NCI-H2029 treated with DMSO at 0.1 percent for 48 hours (cell line): Measurements from ENCODE around the gene AMOTL2.

Source experiments
- DNase-seq: peaks from one replicate; lab custom pipeline; 2025; lab: John Stamatoyannopoulos, UW

The AMOTL2 gene

DNA sequence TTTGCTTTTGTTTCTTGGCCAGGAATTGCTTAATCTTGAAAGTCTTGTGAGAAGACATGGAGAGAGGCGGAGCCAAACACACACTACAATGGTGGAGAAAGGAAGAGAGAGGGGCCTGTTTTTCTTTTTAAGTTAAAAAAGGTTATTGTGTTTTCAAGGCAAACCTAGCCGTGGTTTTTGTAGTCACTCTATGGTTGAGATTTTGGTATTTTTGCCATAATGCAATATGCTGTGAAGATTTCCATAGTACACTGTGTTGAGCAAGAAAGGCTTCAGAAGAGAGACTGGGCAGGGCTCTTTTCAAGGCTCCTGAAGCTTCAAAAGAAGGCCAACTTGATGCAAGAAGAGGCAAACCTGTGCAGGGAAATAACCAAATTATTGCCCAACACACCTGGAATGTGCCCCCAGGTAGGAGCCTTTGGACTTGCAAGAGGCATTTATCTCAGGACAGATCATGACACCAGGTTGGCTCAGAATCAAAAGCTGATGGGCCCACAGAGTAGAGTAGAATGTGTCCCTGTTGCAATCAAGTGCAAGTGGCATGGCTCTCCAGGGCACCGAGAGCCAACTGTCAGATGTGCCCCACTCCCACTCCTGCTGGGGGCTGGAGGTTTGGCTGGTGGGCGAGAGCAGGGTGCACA is 22.1 kb downstream of the AMOTL2 start:
- DNase-seq = no peak

DNA sequence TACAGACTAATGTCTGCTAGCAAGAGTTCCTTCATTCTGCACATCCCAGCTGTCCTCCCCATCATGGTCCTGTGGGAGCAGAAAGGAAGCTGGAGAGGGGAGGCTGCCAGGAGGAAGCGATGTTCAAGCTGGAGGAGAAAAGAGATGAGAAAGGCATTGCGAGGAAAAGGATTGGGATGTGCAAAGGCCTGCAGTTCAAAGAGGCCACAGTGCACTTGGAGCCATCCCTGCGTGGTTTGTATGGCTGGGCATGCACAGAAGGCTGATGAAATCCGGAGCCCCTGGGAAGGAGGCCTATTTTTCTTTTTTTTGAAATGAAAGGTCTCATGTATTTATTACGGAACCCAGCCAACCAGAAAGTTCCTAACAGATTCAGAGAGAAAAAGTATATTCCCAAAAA is 22.8 kb downstream of the AMOTL2 start:
- DNase-seq = no peak

DNA sequence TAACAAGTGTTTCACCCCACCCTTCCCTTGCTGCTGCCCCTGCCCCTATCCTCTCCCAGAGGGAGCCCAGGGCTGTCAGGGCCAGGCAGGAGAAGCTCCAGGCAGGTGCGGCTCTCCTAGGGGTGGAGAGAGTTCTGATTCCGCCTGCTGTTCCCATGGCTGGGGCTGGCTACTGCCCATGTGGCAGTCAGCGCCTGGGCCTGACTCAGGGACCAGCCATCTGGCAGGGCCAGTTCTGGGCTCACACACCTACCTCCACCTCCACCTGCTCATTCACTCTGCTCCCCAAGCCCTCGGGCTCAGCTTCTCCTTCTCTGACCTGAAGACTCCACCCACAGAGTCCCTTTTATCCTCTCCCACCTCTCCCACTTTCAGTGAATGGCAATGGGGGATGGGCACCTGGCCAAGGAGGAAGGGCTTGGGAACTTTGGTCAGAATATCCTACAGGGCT is 23.4 kb downstream of the AMOTL2 start:
- no peak for DNase-seq

DNA sequence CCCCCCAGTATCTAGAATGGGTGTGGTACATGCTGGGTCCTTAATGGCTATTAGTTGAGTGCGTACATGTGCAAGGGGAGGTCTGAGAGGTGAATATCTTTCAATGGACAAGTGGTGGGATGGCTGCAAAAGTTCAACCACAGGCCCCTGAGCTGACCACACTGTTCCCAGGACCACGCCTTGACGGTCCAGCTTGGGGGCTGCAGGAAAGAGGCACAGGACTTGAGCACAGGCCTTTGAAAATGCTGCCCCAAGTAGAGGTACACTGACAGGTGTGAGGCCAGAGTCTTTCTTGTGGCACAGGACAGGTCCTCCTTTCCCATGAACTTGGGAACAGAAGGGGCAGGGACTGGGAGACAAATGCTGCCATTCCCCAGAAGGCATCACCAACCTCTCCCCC is 24.0 kb downstream of the AMOTL2 start:
- no peak for DNase-seq

DNA sequence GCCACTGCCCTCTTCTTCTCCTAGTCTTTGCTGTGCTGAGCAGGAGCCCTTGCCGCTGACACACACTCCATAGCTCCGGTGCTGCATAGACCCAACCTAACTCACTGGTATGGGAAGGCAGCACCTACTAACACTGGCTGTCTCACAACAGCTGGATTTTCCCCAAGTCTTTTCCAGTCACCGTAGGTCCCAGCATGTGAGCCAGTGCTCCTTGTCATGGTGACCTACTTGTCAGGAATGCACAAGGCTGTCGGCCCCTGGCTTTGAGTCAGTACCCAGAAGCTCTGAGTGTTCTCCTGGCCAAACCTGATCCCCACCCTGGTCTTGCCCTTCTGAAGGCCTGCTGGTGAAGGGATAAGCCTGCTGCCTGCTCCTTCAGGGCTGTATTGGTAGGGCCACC is 25.7 kb downstream of the AMOTL2 start:
- no peak for DNase-seq

DNA sequence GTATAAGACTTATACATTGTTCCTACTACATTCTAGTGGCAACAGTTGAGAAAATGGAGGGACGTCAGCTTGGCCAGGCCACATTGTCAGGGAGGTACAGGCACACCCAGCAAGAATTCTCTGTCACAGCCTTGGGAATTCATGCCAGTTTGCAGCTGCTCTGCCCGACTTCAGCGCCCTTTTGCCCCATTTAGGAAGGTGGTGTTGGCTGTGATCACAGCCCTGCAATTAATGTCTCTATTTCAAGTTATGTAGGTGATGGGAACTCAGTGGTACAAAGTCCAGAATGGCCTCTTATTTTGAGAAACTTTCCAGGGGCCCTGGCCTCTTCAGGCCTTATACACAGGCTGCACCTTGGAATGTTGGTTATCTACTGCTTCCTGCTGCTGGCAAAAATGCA is 26.7 kb downstream of the AMOTL2 start:
- DNase-seq = no peak

DNA sequence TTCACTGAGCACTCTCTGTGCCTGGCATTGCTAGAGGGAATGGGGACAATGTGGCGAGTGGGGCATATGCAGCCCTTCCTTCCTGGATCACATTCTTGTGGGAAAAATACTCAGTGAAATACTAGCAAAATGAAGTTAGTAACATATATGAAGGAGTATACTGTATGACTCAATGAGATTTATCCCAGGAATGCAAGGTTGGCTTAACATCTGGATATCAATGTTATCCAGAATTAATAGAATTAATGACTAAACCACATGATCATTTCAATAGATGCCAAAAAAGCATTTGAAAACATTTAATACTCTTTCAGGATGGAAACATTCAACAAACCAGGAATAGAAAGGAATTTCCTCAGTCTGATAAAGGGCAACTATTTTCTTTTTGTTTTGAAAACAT is 27.5 kb downstream of the AMOTL2 start:
- no peak for DNase-seq

DNA sequence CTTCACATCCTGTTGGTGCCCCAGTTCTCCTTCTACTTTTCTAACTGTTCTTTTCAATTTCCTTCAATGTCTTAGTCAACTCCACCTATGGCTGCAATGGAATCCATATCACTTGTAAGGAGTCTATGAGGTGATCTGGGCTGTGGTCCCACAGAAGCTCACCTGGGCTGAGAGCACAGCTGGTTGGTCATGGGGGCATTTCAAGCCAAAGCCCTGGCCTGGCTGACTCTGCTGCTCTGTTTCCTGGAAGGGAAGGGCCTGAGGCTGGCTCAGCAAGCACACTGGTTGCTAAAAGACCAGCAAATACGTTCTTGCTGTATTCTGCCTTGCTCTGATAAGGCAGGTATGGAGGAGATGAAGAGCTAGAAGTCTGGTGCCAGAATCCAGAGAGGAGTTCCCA is 29.0 kb downstream of the AMOTL2 start:
- DNase-seq = no peak

DNA sequence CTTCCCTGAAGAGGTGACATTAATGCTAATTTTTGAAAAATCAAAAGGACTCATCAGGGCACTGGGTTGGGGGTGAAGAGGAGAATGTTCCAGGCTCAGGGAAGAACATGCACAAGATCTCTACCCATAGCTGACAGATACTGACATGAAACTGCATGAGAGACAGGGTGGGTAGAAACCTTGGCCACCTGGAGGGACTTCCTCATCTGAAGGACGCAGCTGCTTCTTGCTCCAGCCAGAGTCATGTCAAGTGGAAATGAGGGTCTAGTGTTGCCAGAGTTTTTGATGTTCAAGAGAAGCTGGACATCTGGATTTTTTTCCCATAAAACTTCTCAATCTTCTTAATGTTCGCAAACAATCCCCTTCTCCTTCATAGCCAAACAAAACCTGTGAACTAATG is 29.7 kb downstream of the AMOTL2 start:
- DNase-seq = no peak

DNA sequence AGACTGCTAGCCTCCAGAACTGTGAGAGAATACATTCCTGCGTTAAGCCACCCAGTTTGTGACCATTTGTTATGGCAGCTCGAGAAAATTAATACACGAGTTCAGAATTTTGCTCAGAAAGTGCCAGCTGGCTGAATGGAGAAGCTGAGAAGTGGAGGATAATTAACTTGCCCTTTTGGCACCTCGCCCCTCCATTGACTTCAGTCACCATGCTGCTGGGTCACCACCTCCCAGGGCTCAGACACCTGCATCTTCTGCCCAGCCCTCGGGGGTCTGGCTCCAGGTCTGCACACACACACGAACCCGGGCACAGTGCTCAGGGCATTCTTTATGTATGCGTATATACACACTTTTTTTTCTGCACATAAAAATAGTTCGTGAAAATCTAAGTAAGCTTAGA is 32.0 kb downstream of the AMOTL2 start:
- no peak for DNase-seq

DNA sequence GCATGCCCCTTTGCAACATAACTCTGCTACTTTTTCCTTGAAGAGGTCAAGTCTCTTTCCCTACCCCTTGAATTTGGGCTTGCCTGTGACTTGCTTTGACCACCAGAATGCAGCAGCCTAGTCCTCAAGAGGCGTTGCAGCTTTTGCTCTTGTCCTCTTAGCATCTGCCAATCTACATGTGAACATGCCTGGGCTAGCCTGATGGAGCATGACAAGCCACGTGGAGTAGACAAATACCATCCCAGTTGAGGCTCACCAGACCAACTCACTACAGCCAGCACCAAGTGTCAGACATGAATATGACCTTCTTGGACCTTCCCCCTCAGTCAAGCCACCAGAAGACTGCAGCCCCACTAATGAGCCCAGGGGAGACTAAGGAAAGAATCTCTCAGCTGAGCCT is 32.9 kb downstream of the AMOTL2 start:
- no peak for DNase-seq

DNA sequence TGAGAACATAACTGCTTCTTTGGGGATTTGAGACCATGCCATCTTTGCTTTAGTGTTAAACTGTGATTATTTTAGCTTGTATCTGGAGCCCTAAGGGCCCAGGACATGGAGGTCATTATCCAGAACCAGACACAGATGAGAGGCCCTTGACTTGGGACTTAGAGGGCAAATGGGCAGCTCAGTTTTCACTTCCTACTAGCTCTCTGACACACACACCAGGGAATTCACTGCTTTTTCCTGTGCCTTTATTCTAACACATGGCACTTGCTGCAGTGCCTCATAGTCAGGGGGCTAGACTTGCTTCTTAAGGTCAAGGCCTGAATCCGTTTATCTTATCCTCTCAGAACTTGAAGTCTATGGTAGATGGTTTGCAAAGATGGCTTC is 33.3 kb downstream of the AMOTL2 start:
- no peak for DNase-seq

DNA sequence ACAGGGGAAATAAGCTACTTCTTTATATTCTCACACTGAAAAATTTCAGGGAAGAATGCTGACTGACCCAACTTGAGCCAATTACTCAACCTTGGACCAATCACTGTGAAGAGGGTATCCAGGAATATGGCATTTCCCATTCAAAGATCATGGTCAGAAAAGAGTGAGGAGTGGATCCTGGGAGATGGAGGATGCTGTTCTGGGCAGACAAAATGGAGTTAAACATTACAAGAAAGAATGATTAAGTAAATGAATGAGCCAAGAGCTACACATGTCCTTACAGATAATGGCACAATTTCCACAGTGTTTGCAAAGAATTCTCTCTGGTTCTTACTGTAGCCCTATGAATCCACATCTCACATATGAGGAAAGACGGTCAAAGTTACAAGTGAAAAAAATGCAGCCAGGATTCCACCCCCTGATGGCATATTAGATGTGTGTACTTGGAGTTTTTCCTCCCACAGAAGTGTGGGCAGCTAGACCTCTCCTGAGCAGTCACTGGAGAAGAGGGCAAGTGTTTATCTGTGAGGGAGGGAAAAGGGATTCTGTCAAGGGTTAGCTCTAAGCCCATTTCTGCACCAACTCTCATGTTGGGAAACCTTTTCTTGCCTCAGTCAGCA is 33.8 kb downstream of the AMOTL2 start:
- DNase-seq = no peak

DNA sequence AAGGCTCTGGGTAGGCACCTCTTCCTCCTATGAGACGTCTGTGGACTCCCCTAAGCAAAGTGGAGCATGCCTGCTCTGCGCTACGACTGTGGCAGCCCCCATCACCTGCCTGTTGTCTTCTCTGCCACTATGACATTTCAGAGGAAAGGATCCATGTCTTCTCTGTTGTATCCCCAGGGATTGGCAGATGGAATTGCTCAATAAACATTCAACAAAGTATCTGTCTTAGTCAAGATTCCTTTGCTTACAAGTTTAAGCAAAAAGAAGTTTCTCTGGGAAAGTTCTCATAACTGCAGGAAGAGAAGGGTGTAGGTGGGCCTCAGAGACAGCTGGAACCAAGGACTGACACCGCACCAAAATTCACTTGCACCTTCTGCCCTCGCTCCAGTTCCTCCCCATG is 34.3 kb downstream of the AMOTL2 start:
- DNase-seq = no peak

DNA sequence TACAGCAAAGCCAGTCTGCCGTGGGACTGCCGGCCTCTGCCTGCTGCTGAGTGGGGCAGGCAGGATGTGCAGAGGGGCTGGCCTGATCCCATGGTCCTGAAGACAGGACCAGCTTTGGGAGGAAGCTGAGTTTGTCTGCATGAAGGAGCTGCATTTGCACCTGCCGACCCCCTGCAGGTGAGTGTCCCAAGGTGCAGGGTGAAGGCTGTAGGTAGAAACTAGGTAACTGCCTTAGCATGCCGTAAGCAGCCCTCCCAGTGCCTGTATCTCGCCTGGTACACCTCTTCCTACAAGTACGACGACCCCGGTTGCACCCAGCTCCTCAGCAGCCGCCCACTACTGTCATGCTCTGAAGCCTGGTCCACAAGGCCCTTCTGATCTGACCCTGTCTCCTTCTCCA is 34.9 kb downstream of the AMOTL2 start:
- no peak for DNase-seq

DNA sequence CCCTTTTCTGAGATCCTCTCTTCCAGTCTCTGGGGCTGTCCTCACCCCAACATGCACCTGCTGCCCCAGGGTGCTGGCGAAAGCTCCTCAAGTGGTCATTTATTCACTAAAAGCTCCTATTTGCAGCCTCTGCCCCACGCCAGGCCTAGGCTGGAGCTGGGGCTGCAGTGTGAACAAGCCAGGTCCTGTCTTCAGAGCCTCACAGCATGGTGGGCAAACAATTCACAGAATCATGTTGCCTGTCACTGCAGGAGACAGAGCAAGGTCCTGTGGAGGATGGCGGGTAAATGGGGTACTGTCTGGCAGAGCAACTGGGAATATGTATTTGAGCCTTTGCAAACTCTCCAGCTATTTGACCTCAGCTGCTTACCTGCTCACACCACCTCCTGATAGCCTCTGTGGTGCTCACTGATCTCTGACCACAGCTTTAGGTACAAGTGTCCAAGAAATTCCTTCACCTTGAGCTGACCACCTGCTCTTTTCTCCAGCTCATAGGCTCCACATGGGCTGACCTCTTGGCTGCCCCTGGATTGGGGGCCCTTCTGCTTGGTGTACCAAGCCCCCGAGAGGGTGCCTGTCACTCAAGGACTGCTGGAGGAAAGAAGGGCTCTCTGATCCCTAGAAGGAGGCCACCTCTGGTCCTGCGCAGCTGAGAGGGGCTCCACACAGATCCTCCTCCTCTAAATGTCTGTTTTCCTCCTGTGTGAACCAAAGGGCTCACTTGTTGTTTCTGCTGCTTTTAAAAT is 35.6 kb downstream of the AMOTL2 start:
- no peak for DNase-seq

DNA sequence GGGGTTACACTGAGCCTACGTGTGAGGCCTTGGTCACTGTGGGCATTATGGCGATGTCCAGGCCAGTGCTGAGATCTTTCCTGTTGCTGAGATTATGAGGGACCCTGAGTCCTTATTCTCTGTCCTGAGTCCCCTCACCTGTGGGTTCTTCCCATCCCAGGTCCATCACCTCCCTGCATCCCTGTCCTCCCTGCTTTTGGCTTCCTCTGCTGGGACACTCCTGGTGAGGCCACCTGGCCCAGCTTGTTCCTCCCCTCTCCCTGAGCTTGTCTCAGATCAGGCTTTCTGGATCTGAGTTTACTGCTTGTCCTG is 36.1 kb downstream of the AMOTL2 start:
- DNase-seq = no peak

DNA sequence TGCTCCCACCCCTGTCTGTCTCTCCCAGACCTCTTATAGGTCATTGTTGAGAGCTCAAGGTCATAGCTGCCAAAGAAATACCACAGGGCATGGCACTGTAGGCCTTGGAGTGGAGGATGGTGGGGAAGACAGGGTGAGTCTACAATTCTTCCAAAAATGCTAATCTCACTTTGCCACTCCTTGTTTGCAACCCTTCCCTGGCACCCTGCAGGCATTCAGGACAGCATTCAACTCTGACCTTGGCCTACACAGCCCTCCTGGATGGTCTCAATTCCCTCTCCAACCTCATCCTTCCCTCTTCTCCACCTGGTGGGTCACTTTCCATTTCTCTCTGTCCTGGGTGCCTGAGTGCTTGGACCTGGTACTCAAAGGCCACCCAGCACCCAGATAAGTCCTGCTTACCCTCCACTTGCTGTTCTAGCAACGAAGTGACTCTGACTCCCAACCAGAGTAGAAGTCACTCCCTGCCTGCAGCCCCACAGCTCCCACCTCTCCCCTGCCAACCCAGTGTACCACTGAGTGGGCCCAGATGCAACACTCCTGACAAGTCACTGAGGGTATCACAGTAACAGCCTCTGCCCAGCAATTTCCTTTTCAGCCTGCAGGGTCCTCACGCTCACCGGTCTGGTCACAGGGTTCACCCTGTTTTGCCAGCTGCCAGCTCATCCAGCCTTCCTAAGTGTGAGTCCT is 36.6 kb downstream of the AMOTL2 start:
- DNase-seq = no peak

DNA sequence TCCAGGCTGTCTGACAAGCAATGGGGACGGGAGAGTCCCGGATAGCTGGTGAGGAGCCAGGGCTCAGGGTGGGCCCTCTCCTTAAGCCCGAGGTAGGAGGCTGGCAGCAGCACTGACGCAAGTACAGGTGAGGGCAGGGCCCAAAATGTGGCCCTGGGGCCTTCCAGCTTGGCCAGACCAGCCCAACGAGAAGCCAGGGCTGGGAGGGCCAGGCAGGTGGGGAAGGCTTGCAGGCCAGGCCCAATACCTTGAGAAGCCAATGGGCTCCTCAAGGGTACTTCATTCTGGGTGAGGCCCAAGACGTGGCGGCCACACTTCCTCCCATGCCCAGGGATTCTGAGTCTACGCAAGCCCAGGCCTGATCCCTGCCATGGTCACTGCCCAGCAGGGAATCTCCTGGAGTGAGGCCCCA is 37.2 kb downstream of the AMOTL2 start:
- DNase-seq = no peak

DNA sequence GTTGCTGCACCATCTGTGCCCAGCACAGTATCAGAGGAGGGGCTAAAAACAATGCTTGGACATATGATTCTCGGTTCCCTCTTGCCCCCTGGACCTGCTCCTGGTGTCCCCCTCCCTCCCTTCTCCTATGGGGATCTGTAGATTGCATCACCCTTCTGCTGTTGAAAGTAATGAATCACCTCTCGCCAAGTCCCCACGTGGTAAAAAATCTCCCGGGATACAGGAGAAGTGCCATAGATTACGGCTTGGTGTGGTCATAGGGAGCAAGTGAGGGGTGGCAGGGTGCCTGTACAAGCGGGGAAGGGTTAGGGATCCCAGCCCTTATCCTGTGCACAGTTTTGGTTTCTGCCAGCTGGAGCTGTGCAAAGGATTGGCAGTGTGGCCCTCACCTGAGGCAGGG is 37.7 kb downstream of the AMOTL2 start:
- DNase-seq = no peak

DNA sequence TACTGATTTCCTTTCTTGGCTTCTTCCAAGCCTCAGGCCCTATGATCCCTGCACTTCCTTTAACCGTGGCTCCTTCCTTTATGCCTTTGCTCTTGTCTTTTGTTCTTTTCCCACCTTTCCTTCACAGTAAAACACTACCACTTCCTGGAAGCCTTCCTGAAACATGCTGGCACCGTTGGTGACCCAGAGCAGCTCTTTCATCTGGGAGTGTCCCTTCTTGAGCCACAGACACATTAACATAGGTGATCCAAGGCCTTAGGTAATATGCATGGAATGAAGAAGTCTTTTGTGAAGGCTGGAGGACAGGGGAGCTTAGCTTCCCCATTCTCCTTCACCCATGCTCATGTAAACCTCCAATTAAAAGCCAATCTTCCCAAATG is 39.4 kb downstream of the AMOTL2 start:
- DNase-seq = no peak

DNA sequence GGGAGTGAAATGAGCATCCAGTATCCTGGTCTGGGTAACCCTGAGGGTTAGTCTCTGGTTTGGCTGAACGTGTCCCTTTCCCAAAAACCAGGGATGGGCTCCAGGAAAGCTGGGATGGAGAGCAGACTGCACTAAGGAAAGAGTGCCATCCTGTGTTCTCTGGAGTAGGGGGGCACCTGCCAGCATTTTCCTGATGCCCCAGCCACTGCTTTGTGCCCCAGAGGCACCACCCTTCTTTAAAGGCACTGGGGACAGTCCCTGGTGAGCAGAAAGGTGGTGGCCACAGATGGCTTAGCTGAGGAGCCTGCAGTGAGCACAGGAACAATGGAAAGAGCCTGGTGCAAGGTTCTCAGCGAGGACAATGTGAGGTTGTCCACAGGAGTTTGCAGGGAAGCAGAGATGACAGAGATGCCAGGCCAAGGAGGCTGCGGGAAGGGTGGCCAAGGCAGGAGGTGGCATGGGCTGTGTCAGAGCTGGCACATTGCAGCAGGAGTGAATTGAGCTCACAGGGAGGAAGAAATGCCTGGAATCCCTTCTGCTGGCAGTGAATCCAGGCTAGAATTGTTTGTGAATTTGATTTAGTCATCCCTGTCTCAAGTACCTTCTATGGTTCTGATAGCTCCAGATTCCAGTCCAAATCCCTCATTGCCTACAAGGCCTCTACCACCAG is 39.9 kb downstream of the AMOTL2 start:
- no peak for DNase-seq
